SH-SY5Y (cell line): ENCODE measurements around the gene RANGRF.

Experiments
- GATA2 ChIP-seq: IDR thresholded peaks from 2 replicates; pipeline ENCODE4 v1.6.1; 2011; ENCODE audit warnings: mild to moderate bottlenecking, low read depth, low read length
- GATA3 ChIP-seq: IDR thresholded peaks from 2 replicates; pipeline ENCODE4 v1.6.1; 2011; ENCODE audit warnings: low read depth, mild to moderate bottlenecking, low read length, moderate library complexity

GRCh38 chr17:8290043-8290442, 1.6 kb downstream of the RANGRF start:
- TF ChIP-seq GATA2 (no peak), GATA3 (no peak)
